Trophoblast cell (in vitro differentiated cells and primary cell): Measurements from ENCODE around the gene OGFOD3.
A peak's percentile ranks its signal among the peaks of the same experiment; 100 is the strongest.
"Not testable (repeated sequence)": the region's sequence is repeated elsewhere in the genome, so short reads cannot be mapped to it uniquely, and the experiment has no call there.

Experiments used
- DNase-seq, 2 donors: peaks; one replicate each; pipeline ENCODE4 v3.0.0-alpha.2; 2016
- H2AFZ ChIP-seq: 2 replicates; pipeline ENCODE4 v1.6.1; 2013; ENCODE audit warnings: low read length, moderate library complexity, mild to moderate bottlenecking; ENCODE audit not compliant: insufficient read depth, poor library complexity
- H2AK5ac ChIP-seq: 2 replicates; pipeline ENCODE4 v1.6.1; 2013; ENCODE audit warnings: mild to moderate bottlenecking, low read length
- H2BK120ac ChIP-seq: 2 replicates; pipeline ENCODE4 v1.6.1; 2013; ENCODE audit warnings: low read length, mild to moderate bottlenecking, moderate library complexity; ENCODE audit not compliant: insufficient read depth, poor library complexity
- H2BK12ac ChIP-seq: 2 replicates; pipeline ENCODE4 v1.6.1; 2013; ENCODE audit warnings: mild to moderate bottlenecking, low read length, moderate library complexity
- H2BK5ac ChIP-seq: 2 replicates; pipeline ENCODE4 v1.6.1; 2013; ENCODE audit warnings: low read length, low read depth, moderate library complexity, mild to moderate bottlenecking; ENCODE audit not compliant: poor library complexity
- H3K14ac ChIP-seq: 2 replicates; pipeline ENCODE4 v1.6.1; 2013; ENCODE audit warnings: mild to moderate bottlenecking, low read length
- H3K18ac ChIP-seq: 2 replicates; pipeline ENCODE4 v1.6.1; 2013; ENCODE audit warnings: mild to moderate bottlenecking, low read length
- H3K23ac ChIP-seq: 2 replicates; pipeline ENCODE4 v1.6.1; 2013; ENCODE audit warnings: low read length
- H3K27ac ChIP-seq: 2 replicates; pipeline ENCODE4 v1.5.1; 2013; ENCODE audit warnings: low read depth, mild to moderate bottlenecking, inconsistent platforms, low read length, moderate library complexity
- H3K27me3 ChIP-seq: 2 replicates; pipeline ENCODE4 v1.6.1; 2013; ENCODE audit warnings: inconsistent platforms, mild to moderate bottlenecking, low read length, moderate library complexity; ENCODE audit not compliant: insufficient read depth
- H3K36me3 ChIP-seq, 2 experiments: 1 replicate in 1 of 2; 2 replicates in 1 of 2; pipeline ENCODE4 v1.6.1; 2013; ENCODE audit warnings: low read length in 2 of 2, mild to moderate bottlenecking in 2 of 2, moderate library complexity in 1 of 2; ENCODE audit not compliant: insufficient read depth in 2 of 2, control insufficient read depth in 1 of 2
- H3K4ac ChIP-seq: 2 replicates; pipeline ENCODE4 v1.6.1; 2013; ENCODE audit warnings: low read depth, mild to moderate bottlenecking, low read length, moderate library complexity
- H3K4me1 ChIP-seq, 2 experiments: 1 replicate in 1 of 2; 2 replicates in 1 of 2; pipeline ENCODE4 v1.6.1; 2013; ENCODE audit warnings: low read length in 2 of 2, mild to moderate bottlenecking in 2 of 2, moderate library complexity in 1 of 2; ENCODE audit not compliant: insufficient read depth in 2 of 2, control insufficient read depth in 1 of 2
- H3K4me2 ChIP-seq: 2 replicates; pipeline ENCODE4 v1.6.1; 2013; ENCODE audit warnings: inconsistent platforms, mild to moderate bottlenecking, low read length, moderate library complexity
- H3K4me3 ChIP-seq: 2 replicates; pipeline ENCODE4 v1.5.1; 2013; ENCODE audit warnings: mild to moderate bottlenecking, low read depth, low read length, inconsistent platforms
- H3K79me1 ChIP-seq: one replicate; pipeline ENCODE4 v1.6.1; 2013; ENCODE audit warnings: low read length
- H3K79me2 ChIP-seq: 2 replicates; pipeline ENCODE4 v1.6.1; 2013; ENCODE audit warnings: low read length, mild to moderate bottlenecking; ENCODE audit not compliant: control insufficient read depth, insufficient read depth, poor library complexity
- H3K9ac ChIP-seq: 2 replicates; pipeline ENCODE4 v1.6.1; 2013; ENCODE audit warnings: mild to moderate bottlenecking, low read length
- H3K9me3 ChIP-seq: 2 replicates; pipeline ENCODE4 v1.6.1; 2013; ENCODE audit warnings: low read depth, mild to moderate bottlenecking, control low read depth, inconsistent platforms, low read length; ENCODE audit not compliant: insufficient read depth
- H4K12ac ChIP-seq: 2 replicates; pipeline ENCODE4 v1.6.1; 2013; ENCODE audit warnings: low read depth, mild to moderate bottlenecking, low read length, moderate library complexity
- H4K8ac ChIP-seq: 2 replicates; pipeline ENCODE4 v1.6.1; 2013; ENCODE audit warnings: low read depth, mild to moderate bottlenecking, low read length, moderate library complexity
- H4K91ac ChIP-seq: one replicate; pipeline ENCODE4 v1.6.1; 2013; ENCODE audit warnings: low read depth, mild to moderate bottlenecking, low read length, moderate library complexity
- WGBS: extraction: QIAGEN DNeasy Blood & Tissue Kit; methylation state at CpG from one replicate; pipeline ENCODE4 v1.1.7; 2013; ENCODE audit warnings: missing lambda C conversion rate; ENCODE audit not compliant: insufficient read length, insufficient coverage; ENCODE audit errors: extremely low coverage; 5-methylcytosine and 5-hydroxymethylcytosine counted together

The OGFOD3 gene

GRCh38 chr17:82463391-82463790 lies 45.0 kb upstream of the OGFOD3 start:
- no peak overlapping the region for H2AFZ ChIP-seq
- H4K8ac ChIP-seq, result no peak overlapping the region
- no peak overlapping the region for H2BK5ac ChIP-seq
- no peak overlapping the region for H2BK12ac ChIP-seq
- H3K14ac ChIP-seq, result no peak overlapping the region
- no peak overlapping the region for H3K18ac ChIP-seq
- H3K79me1 ChIP-seq, result peaks cover 2% of the 10 kb centered on the region
- no peak overlapping the region for H3K4me2 ChIP-seq
- no peak overlapping the region for H2BK120ac ChIP-seq
- no peak overlapping the region for H3K23ac ChIP-seq
- H3K27me3 ChIP-seq, result no peaks in the 10 kb centered on the region
- no peak overlapping the region for H3K27ac ChIP-seq
- H4K12ac ChIP-seq, result no peak overlapping the region
- H3K9me3 ChIP-seq, result no peaks in the 10 kb centered on the region
- no peak overlapping the region for H2AK5ac ChIP-seq
- no peak overlapping the region for H3K9ac ChIP-seq
- peaks cover 3% of the 10 kb centered on the region for H3K79me2 ChIP-seq
- H3K4me1 ChIP-seq, result peaks cover 2 to 4% of the 10 kb centered on the region in 2 experiments
- DNase-seq, result no peak
- H3K36me3 ChIP-seq, result peaks cover 43 to 48% of the 10 kb centered on the region in 2 experiments
- WGBS, result no CpG with 5 or more reads among the region's 6 CpGs
- H4K91ac ChIP-seq, result no peak overlapping the region
- H3K4me3 ChIP-seq, result no peak overlapping the region
- H3K4ac ChIP-seq, result no peak overlapping the region

- Histone ChIP-seq H3K27me3 (no peaks in the 10 kb centered on the region), H2BK5ac (no peak overlapping the region), H3K36me3 (peaks cover 41 to 46% of the 10 kb centered on the region in 2 experiments), H3K18ac (no peak overlapping the region), H4K91ac (no peak overlapping the region), H3K4me3 (no peak overlapping the region), H4K8ac (no peak overlapping the region), H2AK5ac (no peak overlapping the region), H3K4me2 (no peak overlapping the region), H3K4me1 (peaks cover 5 to 6% of the 10 kb centered on the region in 2 experiments), H3K27ac (no peak overlapping the region), H3K79me2 (peaks cover 5% of the 10 kb centered on the region), H3K23ac (no peak overlapping the region), H3K4ac (no peak overlapping the region), H3K9me3 (no peaks in the 10 kb centered on the region), H3K79me1 (peaks cover 6% of the 10 kb centered on the region), H4K12ac (no peak overlapping the region), H2AFZ (no peak overlapping the region), H3K14ac (no peak overlapping the region), H2BK12ac (no peak overlapping the region), H3K9ac (no peak overlapping the region), H2BK120ac (no peak overlapping the region)
- DNase-seq, result no peak
- no CpG with 5 or more reads among the region's 10 CpGs for WGBS
Observed at GRCh38 chr17:82461827-82462524, 43.6 kb upstream of the OGFOD3 start.

DNA sequence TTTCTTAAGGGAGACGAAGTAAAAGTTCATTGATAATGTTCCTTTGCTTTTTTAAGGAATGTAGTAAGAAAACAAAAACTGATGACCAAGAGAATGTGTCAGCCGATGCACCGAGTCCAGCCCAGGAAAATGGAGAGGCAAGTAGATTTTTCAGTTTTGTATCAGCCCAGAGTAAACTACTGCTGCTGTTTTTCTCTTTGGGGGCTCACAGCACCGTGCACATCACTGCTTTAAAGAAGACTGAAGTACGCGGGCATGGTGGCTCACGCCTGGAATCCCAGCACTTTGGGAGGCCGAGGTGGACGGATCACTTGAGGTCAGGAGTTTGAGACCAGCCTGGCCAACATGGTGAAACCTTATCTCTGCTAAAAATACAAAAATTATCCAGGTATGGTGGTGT lies 41.5 kb upstream of the OGFOD3 start:
- not testable (repeated sequence) for H2BK12ac ChIP-seq, H2BK120ac ChIP-seq, H4K12ac ChIP-seq, H2AK5ac ChIP-seq, H3K79me1 ChIP-seq, H3K27ac ChIP-seq, H3K18ac ChIP-seq, H4K8ac ChIP-seq, H4K91ac ChIP-seq, H3K4me1 ChIP-seq, H3K4me2 ChIP-seq, H3K23ac ChIP-seq, H3K4ac ChIP-seq, H3K27me3 ChIP-seq, H3K9me3 ChIP-seq, H3K9ac ChIP-seq, H3K14ac ChIP-seq, H2AFZ ChIP-seq, DNase-seq, H2BK5ac ChIP-seq, H3K4me3 ChIP-seq, H3K79me2 ChIP-seq
- H3K36me3 ChIP-seq, result peaks cover 26 to 33% of the 10 kb centered on the region in 2 experiments
- WGBS, result no CpG with 5 or more reads among the region's 9 CpGs

GRCh38 chr17:82458885-82459424 lies 40.6 kb upstream of the OGFOD3 start:
- WGBS, result no CpG with 5 or more reads among the region's 62 CpGs
- Histone ChIP-seq H3K4me1 (peaks cover 5 to 6% of the 10 kb centered on the region in 2 experiments), H3K23ac (no peak overlapping the region), H3K9me3 (no peaks in the 10 kb centered on the region), H4K12ac (peak overlapping the region; percentile 34), H2BK120ac (no peak overlapping the region), H3K4me3 (peak overlapping the region; percentile 87), H2BK5ac (no peak overlapping the region), H4K8ac (peak overlapping the region; percentile 67), H3K36me3 (peaks cover 18 to 24% of the 10 kb centered on the region in 2 experiments), H3K4me2 (peak overlapping the region; percentile 89), H4K91ac (peak overlapping the region; percentile 77), H3K14ac (peak overlapping the region; percentile 22), H2AK5ac (no peak overlapping the region), H3K79me2 (peaks cover 5% of the 10 kb centered on the region), H3K27me3 (no peaks in the 10 kb centered on the region), H2AFZ (peak overlapping the region; percentile 53), H3K27ac (peak overlapping the region; percentile 7), H3K9ac (peak overlapping the region; percentile 30), H3K18ac (peak overlapping the region; percentile 74), H3K4ac (peak overlapping the region; percentile 4), H2BK12ac (no peak overlapping the region), H3K79me1 (peaks cover 6% of the 10 kb centered on the region)
- DNase-seq, result peak in 1 of 2 donors; percentile 25
